Loucy (cell line): ENCODE measurements around the gene EML1.

Experiments used
- EZH2phosphoT487 ChIP-seq: fragments of 200-600 bp; IDR thresholded peaks from 2 replicates; pipeline ENCODE4 v1.6.1; 2018; ENCODE audit warnings: antibody characterized with exemption, mild to moderate bottlenecking, moderate library complexity, borderline replicate concordance
- TF ChIP-seq, protein P1 (sequence below): fragments of 200-600 bp; sonication (generic); conservative IDR thresholded peaks from 2 replicates; pipeline ENCODE4 v1.5.1; 2014; ENCODE audit warnings: mild to moderate bottlenecking, antibody characterized with exemption, low read length

DNA sequence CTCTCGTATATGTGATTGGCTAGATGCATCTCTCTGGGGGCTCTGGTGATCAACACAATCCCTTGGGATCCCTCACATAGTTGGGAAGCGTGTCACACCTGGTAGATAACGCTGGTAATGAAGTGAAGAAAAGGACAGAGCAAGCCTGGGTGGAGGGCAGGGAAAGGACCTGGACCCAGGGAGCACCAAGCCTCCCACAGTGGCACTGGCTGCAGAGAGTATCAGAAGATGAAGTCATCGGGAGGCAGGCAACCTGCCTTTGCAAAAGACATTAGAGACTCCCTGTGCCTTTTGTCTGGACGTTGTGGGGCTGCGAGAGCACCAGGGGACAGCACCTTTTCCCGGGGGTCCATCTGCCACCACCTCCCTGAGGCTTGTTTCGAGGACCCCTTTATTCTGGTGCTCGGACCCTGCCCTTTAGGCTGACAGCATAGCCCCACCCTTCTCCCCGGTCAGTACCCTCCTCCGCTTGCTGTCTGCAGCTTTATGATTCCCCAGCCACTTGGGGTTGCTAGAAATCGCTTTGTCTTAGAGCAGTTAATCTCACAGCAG is 116.4 kb downstream of the EML1 start:
- TF ChIP-seq, protein P1, sequence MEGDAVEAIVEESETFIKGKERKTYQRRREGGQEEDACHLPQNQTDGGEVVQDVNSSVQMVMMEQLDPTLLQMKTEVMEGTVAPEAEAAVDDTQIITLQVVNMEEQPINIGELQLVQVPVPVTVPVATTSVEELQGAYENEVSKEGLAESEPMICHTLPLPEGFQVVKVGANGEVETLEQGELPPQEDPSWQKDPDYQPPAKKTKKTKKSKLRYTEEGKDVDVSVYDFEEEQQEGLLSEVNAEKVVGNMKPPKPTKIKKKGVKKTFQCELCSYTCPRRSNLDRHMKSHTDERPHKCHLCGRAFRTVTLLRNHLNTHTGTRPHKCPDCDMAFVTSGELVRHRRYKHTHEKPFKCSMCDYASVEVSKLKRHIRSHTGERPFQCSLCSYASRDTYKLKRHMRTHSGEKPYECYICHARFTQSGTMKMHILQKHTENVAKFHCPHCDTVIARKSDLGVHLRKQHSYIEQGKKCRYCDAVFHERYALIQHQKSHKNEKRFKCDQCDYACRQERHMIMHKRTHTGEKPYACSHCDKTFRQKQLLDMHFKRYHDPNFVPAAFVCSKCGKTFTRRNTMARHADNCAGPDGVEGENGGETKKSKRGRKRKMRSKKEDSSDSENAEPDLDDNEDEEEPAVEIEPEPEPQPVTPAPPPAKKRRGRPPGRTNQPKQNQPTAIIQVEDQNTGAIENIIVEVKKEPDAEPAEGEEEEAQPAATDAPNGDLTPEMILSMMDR = no peak
- no peak for TF ChIP-seq EZH2phosphoT487
